ENCODE data around the gene ASPRV1.

GRCh38 chr2:70005216-70005615 is 43.8 kb upstream of the ASPRV1 start:
- TF ChIP-seq CTCF (conservative IDR thresholded peaks at IDR 0.05) (no peak), ZFX (IDR thresholded peaks at IDR 0.05) (no peak)

Data from C4-2B (cell line).